Muscle layer of colon (tissue), 2 donors: ENCODE measurements around the gene ARHGAP33.
"Not testable (repeated sequence)": the region's sequence is repeated elsewhere in the genome, so short reads cannot be mapped to it uniquely, and the experiment has no call there.

ENCODE experiments used
- H3K27ac ChIP-seq: one replicate; pipeline ENCODE4 v1.7.0; 2013; ENCODE audit warnings: low read depth, mild to moderate bottlenecking, low read length, moderate library complexity
- H3K27me3 ChIP-seq, 2 donors: one replicate each; pipeline ENCODE4 v1.7.0; 2013; ENCODE audit warnings: low read length in 2 of 2, mild to moderate bottlenecking in 2 of 2; ENCODE audit not compliant: insufficient read depth in 2 of 2, control insufficient read depth in 1 of 2
- H3K36me3 ChIP-seq: one replicate; pipeline ENCODE4 v1.7.0; 2013; ENCODE audit warnings: mild to moderate bottlenecking, low read length; ENCODE audit not compliant: insufficient read depth
- H3K4me1 ChIP-seq: one replicate; pipeline ENCODE4 v1.7.0; 2013; ENCODE audit warnings: mild to moderate bottlenecking, low read length; ENCODE audit not compliant: insufficient read depth
- H3K4me3 ChIP-seq, 2 donors: one replicate each; pipeline ENCODE4 v1.7.0; 2013; ENCODE audit warnings: low read length in 2 of 2, low read depth in 1 of 2, mild to moderate bottlenecking in 1 of 2, moderate library complexity in 1 of 2
- H3K9ac ChIP-seq: one replicate; pipeline ENCODE4 v1.7.0; 2013; ENCODE audit warnings: low read length
- H3K9me3 ChIP-seq: one replicate; pipeline ENCODE4 v1.7.0; 2013; ENCODE audit warnings: mild to moderate bottlenecking, low read length
- donor health status: abdominal sarcoma.
- donor health status: Adenocarcinoma of cecum.

Gene ARHGAP33

GRCh38 chr19:35788205-35788960, 13.0 kb downstream of the ARHGAP33 start:
- no peaks in the 10 kb centered on the region for H3K36me3 ChIP-seq
- no peak overlapping the region for H3K27ac ChIP-seq
- peaks cover 0 to 3% of the 10 kb centered on the region in 2 donors for H3K27me3 ChIP-seq
- H3K9ac ChIP-seq: no peak overlapping the region
- no peak overlapping the region for H3K4me3 ChIP-seq
- no peaks in the 10 kb centered on the region for H3K9me3 ChIP-seq
- H3K4me1 ChIP-seq: no peaks in the 10 kb centered on the region

- Histone ChIP-seq H3K9ac (no peak overlapping the region), H3K9me3 (no peaks in the 10 kb centered on the region)
Measured at GRCh38 chr19:35789195-35789977, 14.0 kb downstream of the ARHGAP33 start.

GRCh38 chr19:35789978-35790944, 14.9 kb downstream of the ARHGAP33 start:
- H3K9ac ChIP-seq: no peak overlapping the region
- H3K4me1 ChIP-seq: no peaks in the 10 kb centered on the region
- no peak overlapping the region for H3K4me3 ChIP-seq
- no peak overlapping the region for H3K27ac ChIP-seq
- H3K36me3 ChIP-seq: no peaks in the 10 kb centered on the region
- peaks cover 0 to 3% of the 10 kb centered on the region in 2 donors for H3K27me3 ChIP-seq
- H3K9me3 ChIP-seq: no peaks in the 10 kb centered on the region

More at GRCh38 chr19:35789195-35789977, 14.0 kb downstream of the ARHGAP33 start:
- Histone ChIP-seq H3K4me1 (no peaks in the 10 kb centered on the region), H3K27ac (no peak overlapping the region), H3K27me3 (peaks cover 0 to 3% of the 10 kb centered on the region in 2 donors), H3K4me3 (no peak overlapping the region), H3K36me3 (no peaks in the 10 kb centered on the region)

GRCh38 chr19:35790981-35791813, 15.8 kb downstream of the ARHGAP33 start:
- Histone ChIP-seq H3K27ac (no peak overlapping the region), H3K36me3 (no peaks in the 10 kb centered on the region), H3K4me3 (no peak overlapping the region), H3K4me1 (no peaks in the 10 kb centered on the region), H3K9ac (no peak overlapping the region), H3K9me3 (no peaks in the 10 kb centered on the region), H3K27me3 (peaks cover 0 to 3% of the 10 kb centered on the region in 2 donors)

- H3K4me1 ChIP-seq: no peaks in the 10 kb centered on the region
- no peaks in the 10 kb centered on the region for H3K9me3 ChIP-seq
- H3K27ac ChIP-seq: no peak overlapping the region
- H3K27me3 ChIP-seq: peaks cover 0 to 10% of the 10 kb centered on the region in 2 donors
- H3K9ac ChIP-seq: no peak overlapping the region
- no peak overlapping the region for H3K4me3 ChIP-seq
- no peaks in the 10 kb centered on the region for H3K36me3 ChIP-seq
Measured at GRCh38 chr19:35791814-35792279, 16.5 kb downstream of the ARHGAP33 start.

- no peak overlapping the region for H3K27ac ChIP-seq
Measured at GRCh38 chr19:35792312-35792711, 16.9 kb downstream of the ARHGAP33 start.

GRCh38 chr19:35792888-35793287, 17.5 kb downstream of the ARHGAP33 start:
- Histone ChIP-seq H3K4me1 (no peaks in the 10 kb centered on the region), H3K9me3 (no peaks in the 10 kb centered on the region), H3K9ac (no peak overlapping the region), H3K4me3 (no peak overlapping the region), H3K27ac (no peak overlapping the region), H3K36me3 (no peaks in the 10 kb centered on the region), H3K27me3 (peaks cover 0 to 20% of the 10 kb centered on the region in 2 donors)

More at GRCh38 chr19:35792312-35792711, 16.9 kb downstream of the ARHGAP33 start:
- Histone ChIP-seq H3K4me1 (no peaks in the 10 kb centered on the region), H3K9ac (no peak overlapping the region), H3K9me3 (no peaks in the 10 kb centered on the region), H3K27me3 (peaks cover 0 to 15% of the 10 kb centered on the region in 2 donors), H3K36me3 (no peaks in the 10 kb centered on the region), H3K4me3 (no peak overlapping the region)

- Histone ChIP-seq H3K4me3 (no peak overlapping the region), H3K4me1 (no peaks in the 10 kb centered on the region), H3K27ac (no peak overlapping the region), H3K9ac (no peak overlapping the region), H3K27me3 (peaks cover 0 to 22% of the 10 kb centered on the region in 2 donors), H3K36me3 (no peaks in the 10 kb centered on the region), H3K9me3 (no peaks in the 10 kb centered on the region)
Measured at GRCh38 chr19:35793381-35794165, 18.2 kb downstream of the ARHGAP33 start.

GRCh38 chr19:35795564-35795963, 20.2 kb downstream of the ARHGAP33 start:
- not testable (repeated sequence) for H3K9me3 ChIP-seq, H3K9ac ChIP-seq, H3K4me1 ChIP-seq, H3K27ac ChIP-seq, H3K4me3 ChIP-seq, H3K36me3 ChIP-seq
- peaks cover 0 to 22% of the 10 kb centered on the region in 2 donors for H3K27me3 ChIP-seq
